Mucosa of descending colon (tissue), 3 donors: Measurements from ENCODE around the gene THOC2. TPM values are rescaled to one million over a fixed set of nuclear protein-coding genes. Genes with fewer than 3 reads are reported as not detected.
"Not testable (repeated sequence)": the region's sequence is repeated elsewhere in the genome, so short reads cannot be mapped to it uniquely, and the experiment has no call there.

Experiments used
- ATAC-seq: fragments of 200-7000 bp; cut with Tn5 transposase; one replicate; pipeline ENCODE4 v1.9.1; 2020; ENCODE audit warnings: mild to moderate bottlenecking, moderate library complexity
- DNase-seq, 3 donors: peaks; one replicate each; pipeline ENCODE4 v3.0.0-alpha.2; 2020
- H3K36me3 ChIP-seq: fragments of 200-600 bp; one replicate; pipeline ENCODE4 v1.8.0; 2021; ENCODE audit warnings: low read depth, mild to moderate bottlenecking
- H3K4me1 ChIP-seq: fragments of 200-600 bp; one replicate; pipeline ENCODE4 v1.8.0; 2021; ENCODE audit warnings: low read depth, mild to moderate bottlenecking
- H3K4me3 ChIP-seq: fragments of 200-600 bp; one replicate; pipeline ENCODE4 v1.8.0; 2021; ENCODE audit warnings: mild to moderate bottlenecking
- H3K9me3 ChIP-seq: fragments of 200-600 bp; one replicate; pipeline ENCODE4 v1.8.0; 2021; ENCODE audit warnings: mild to moderate bottlenecking
- CTCF ChIP-seq: fragments of 200-600 bp; IDR thresholded peaks from one replicate; pipeline ENCODE4 v1.8.0; 2022; ENCODE audit warnings: antibody characterized with exemption, mild to moderate bottlenecking
- intact Hi-C, 2 donors: fragments of 100-400 bp; cut with DNase I in 1 of 2; cut with micrococcal nuclease in 1 of 2; formaldehyde crosslinking; loops; one replicate each; pipeline versions ENCODE4 v1.11.0 to v1.11.1; 2022; cut with DNase I, micrococcal nuclease
- total RNA-seq, 3 donors: library from RNA; stranded (reverse); fragmentation: NEBNext Ultra II Directional in 2 of 3; extraction: Animal tissue kit (Norgen Biotek cat#: 25700) in 2 of 3; gene quantifications; one replicate each; pipeline versions ENCODE4 v1.2.1 to v1.2.4, GENCODE V29; 2021 to 2023
- donor health status: DM: no; HTN: no; CAD: no; lungs with moderate emphysema.
- donor health status: DM: no; HTN: no; CAD: no.
- donor health status: DM: no; HTN: yes; CAD: no.

The THOC2 gene
- total RNA-seq, 3 donors from 2014 or later: 66.5 to 82.6 (median 75.8) TPM

- no peaks in the 10 kb centered on the region for H3K9me3 ChIP-seq
- no peak for ATAC-seq
- H3K36me3 ChIP-seq: no peaks in the 10 kb centered on the region
- intact Hi-C loops: no loop called here
- H3K4me1 ChIP-seq: no peaks in the 10 kb centered on the region
- DNase-seq: no peak
- no peak for TF ChIP-seq CTCF
- no peak overlapping the region for H3K4me3 ChIP-seq
These were observed 38.7 kb upstream of the THOC2 start for GRCh38 chrX:123771449-123772064.

- intact Hi-C loops: no loop called here
- H3K4me1 ChIP-seq: no peaks in the 10 kb centered on the region
- no peak overlapping the region for H3K4me3 ChIP-seq
- DNase-seq (peak; percentile 86 to 90 (median 88)), ATAC-seq (peak; percentile 100)
- TF ChIP-seq CTCF: no peak
- no peaks in the 10 kb centered on the region for H3K9me3 ChIP-seq
- no peaks in the 10 kb centered on the region for H3K36me3 ChIP-seq
These were observed 32.4 kb upstream of the THOC2 start for GRCh38 chrX:123764967-123765871.

GRCh38 chrX:123759849-123760248 is 27.0 kb upstream of the THOC2 start:
- H3K36me3 ChIP-seq, ATAC-seq, H3K4me3 ChIP-seq, DNase-seq, intact Hi-C loops, H3K9me3 ChIP-seq, H3K4me1 ChIP-seq: not testable (repeated sequence)

- H3K36me3 ChIP-seq, intact Hi-C loops: not testable (repeated sequence)
These were observed 24.9 kb upstream of the THOC2 start for GRCh38 chrX:123757794-123758193.

GRCh38 chrX:123756320-123756719 is 23.5 kb upstream of the THOC2 start:
- DNase-seq: no peak
- H3K9me3 ChIP-seq: no peaks in the 10 kb centered on the region
- H3K4me1 ChIP-seq: no peaks in the 10 kb centered on the region
- ATAC-seq: no peak
- TF ChIP-seq CTCF: no peak
- H3K4me3 ChIP-seq: no peak overlapping the region
- H3K36me3 ChIP-seq: no peaks in the 10 kb centered on the region
- intact Hi-C loops: no loop called here

More at GRCh38 chrX:123757794-123758193, 24.9 kb upstream of the THOC2 start:
- not testable (repeated sequence) for H3K4me1 ChIP-seq, DNase-seq, H3K9me3 ChIP-seq, H3K4me3 ChIP-seq, ATAC-seq

- H3K4me3 ChIP-seq: no peak overlapping the region
- H3K36me3 ChIP-seq: no peaks in the 10 kb centered on the region
- intact Hi-C loops: no loop called here
- DNase-seq (no peak), ATAC-seq (no peak)
- TF ChIP-seq CTCF: no peak
- no peaks in the 10 kb centered on the region for H3K9me3 ChIP-seq
- H3K4me1 ChIP-seq: no peaks in the 10 kb centered on the region
These were observed 22.3 kb upstream of the THOC2 start for GRCh38 chrX:123755107-123755506.
